PFSK-1 (cell line): ENCODE data around the gene KIF6.

ENCODE experiments used
- POLR2AphosphoS5 ChIP-seq: IDR thresholded peaks from 2 replicates; pipeline ENCODE4 v1.6.1; 2012; ENCODE audit warnings: low read depth, mild to moderate bottlenecking, control low read depth, low read length, moderate library complexity
- SIN3A ChIP-seq: IDR thresholded peaks from 2 replicates; pipeline ENCODE4 v1.6.1; 2012; ENCODE audit warnings: mild to moderate bottlenecking, low read length, moderate library complexity, borderline replicate concordance; ENCODE audit not compliant: insufficient read depth
- TAF1 ChIP-seq: IDR thresholded peaks from 2 replicates; pipeline ENCODE4 v1.6.1; 2012; ENCODE audit warnings: low read length, control low read depth, borderline replicate concordance; ENCODE audit not compliant: insufficient read depth

DNA sequence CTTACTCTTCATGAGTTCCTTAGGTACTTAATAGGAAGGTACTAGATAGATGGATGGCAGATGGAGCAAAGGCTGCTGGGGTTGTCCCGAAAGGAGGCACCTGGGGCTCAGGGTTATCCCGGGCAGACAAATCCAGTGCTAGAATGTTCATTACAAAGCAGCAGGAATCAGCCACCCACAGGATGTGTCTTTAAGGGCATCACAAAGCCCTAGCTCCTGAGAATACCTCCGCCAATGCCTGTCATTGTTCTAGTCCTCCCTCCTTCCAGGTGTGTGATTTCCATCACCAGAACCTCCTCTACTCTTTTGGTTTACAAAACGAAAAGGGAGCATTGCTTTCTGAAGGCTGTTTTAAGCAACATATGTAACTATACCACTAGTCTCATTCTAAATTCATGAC lies 138.1 kb downstream of the KIF6 start:
- TF ChIP-seq TAF1 (no peak), POLR2AphosphoS5 (no peak), SIN3A (no peak)
